Stimulated activated naive CD4-positive, alpha-beta T cell (primary cell): ENCODE measurements around the gene HS6ST2.

ENCODE experiments used
- DNase-seq, 6 experiments: peaks; one replicate each; lab custom pipeline; 2025; lab: John Stamatoyannopoulos, UW

The HS6ST2 gene

GRCh38 chrX:132673331-132673730 is 285.1 kb downstream of the HS6ST2 start:
- DNase-seq = no peak

DNA sequence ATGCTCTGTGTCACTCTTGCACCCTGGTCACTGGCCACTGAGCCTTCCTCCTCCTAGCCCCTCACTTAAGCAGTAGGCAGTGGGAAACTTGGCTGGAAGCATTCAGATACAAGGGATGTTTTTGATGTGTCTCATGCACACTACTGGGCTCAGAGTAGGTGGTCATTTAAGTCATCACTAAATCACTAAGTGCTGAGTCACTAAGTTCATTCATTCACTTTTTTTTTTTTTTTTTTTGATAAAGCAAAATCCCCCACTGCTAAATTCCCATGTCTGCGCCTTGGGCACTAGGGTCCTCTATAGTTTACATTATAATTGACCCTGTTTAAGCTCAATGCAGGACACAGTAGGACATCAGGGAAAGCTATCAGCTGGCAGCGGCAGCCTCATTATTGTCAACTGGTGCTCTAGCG is 287.2 kb downstream of the HS6ST2 start:
- DNase-seq = no peak

- no peak for DNase-seq
Measured at GRCh38 chrX:132669142-132669541, 289.3 kb downstream of the HS6ST2 start.

DNA sequence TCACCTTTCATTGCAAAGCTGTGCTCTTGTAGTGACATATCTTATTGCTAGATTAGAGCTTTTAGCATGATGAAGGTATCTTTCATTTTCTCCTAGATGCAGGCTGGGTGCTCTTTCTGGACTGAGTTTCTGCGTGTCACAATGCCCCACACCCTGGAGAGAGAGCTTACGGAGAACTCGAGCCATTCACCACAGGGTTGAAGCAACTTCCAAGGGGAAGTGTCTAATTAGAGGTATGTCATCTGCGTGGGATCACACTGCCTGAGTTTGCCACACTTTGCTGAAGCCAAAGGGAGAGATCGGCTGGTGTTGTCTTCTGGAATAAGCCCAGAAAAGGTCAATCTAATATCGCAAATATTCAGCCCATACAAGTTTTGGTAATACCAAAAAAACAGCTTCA is 290.3 kb downstream of the HS6ST2 start:
- DNase-seq = no peak

- no peak for DNase-seq
Measured at GRCh38 chrX:132665676-132666075, 292.8 kb downstream of the HS6ST2 start.

- no peak for DNase-seq
Measured at GRCh38 chrX:132664273-132664672, 294.2 kb downstream of the HS6ST2 start.

- DNase-seq = no peak
Measured at GRCh38 chrX:132662844-132663243, 295.6 kb downstream of the HS6ST2 start.

GRCh38 chrX:132657876-132658275 is 300.6 kb downstream of the HS6ST2 start:
- no peak for DNase-seq

DNA sequence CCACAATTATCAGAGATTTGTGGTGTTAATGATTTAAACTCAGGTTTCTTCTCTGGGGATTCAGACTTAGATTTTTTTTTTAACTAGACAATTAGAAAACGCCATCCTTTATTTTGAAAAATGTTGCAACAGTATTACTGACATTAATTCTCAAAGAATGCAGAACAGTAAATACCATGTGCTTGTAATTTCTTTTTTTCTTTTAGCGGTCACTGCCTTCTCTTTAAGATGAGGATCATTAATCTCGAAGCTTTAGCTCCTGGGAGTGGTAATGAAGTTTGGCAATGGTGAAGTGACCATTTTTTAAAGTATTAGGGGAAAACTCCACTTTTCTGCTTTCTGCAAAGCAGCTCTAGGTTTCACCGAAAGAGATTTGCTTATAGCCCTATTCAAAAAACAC is 305.6 kb downstream of the HS6ST2 start:
- no peak for DNase-seq

- DNase-seq = no peak
Measured at GRCh38 chrX:132651421-132652086, 306.9 kb downstream of the HS6ST2 start.

GRCh38 chrX:132648895-132649294 is 309.5 kb downstream of the HS6ST2 start:
- no peak for DNase-seq

GRCh38 chrX:132639446-132639845 is 319.0 kb downstream of the HS6ST2 start:
- no peak for DNase-seq

DNA sequence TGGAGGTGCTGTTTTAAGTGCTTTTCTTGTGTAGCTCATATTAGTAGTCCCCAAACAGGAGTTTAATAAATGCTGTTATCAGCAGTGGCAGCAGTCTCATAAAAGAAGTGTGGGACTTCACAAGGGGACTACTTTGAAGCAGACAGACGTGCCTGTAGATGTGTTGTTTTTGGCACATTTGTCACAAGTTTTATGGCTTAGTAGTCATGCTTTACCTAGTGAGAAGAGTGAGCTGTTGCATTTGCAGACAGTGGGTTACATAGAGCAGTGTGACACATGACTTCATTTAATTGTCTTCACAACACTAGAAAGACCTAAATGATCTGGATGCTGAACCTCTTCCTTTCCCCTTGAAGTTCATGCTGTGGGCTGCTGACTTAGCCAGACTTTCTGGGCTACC is 320.1 kb downstream of the HS6ST2 start:
- DNase-seq = no peak

DNA sequence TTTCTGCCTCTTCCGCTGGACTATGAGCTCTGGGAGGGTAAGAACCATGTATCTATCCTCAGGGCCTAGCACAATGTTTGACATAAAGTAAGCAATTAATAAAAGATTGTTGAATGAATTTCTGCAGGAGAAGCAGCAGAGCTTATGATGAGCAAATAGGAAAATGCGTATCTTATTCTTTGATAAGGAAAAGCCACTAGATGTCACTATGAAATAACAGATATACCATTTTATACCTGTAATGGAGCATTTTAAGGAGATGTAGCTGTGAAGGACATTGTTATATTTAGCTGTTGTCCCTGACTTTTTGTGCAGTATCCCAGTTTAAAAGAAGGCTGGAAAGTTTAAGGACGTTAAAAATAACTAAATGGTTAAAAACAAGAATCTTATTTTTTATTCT is 322.3 kb downstream of the HS6ST2 start:
- DNase-seq = no peak

DNA sequence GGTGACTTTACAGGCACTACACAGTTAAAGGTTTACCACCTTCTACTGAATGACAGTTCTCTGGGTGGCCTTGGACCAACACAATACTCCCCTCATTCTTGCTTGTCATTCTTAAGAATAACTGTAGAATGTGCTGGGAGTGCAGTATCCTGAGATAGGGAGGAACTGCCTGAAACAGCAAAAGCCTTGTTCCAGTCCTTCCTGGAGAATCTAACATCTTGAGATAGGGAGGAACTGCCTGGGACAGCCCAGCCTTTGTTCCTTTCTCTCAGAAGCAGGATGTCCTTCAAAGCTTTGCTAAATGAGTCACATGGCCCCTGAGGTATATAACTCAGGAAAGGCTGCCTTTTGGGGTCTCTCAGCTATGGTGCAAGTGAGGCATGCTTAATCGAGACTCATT is 323.9 kb downstream of the HS6ST2 start:
- DNase-seq = no peak

- peak in 3 of 6 experiments; percentile 1 to 33 (median 10) for DNase-seq
Measured at GRCh38 chrX:132631579-132632232, 326.7 kb downstream of the HS6ST2 start.

GRCh38 chrX:132624466-132624865 is 334.0 kb downstream of the HS6ST2 start:
- DNase-seq = no peak

DNA sequence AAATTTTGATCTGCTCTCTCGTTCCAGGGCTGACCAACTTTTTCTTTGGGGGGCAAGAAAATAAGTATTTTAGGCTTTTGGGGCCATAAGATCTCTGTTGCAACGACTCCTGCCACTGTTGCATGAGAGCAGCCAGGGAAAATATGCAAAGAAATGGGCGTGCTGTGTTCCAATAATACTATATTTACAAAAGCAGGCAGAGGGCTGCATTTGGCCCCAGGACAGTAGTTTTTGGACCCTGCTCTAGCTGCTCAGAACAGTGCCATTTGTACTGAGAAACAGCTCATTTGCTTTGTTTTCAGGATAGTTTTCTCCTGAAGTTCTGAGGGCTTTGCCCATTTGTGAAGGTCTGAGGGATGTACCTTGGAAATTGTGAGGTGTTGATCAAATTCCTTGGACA is 334.5 kb downstream of the HS6ST2 start:
- DNase-seq = no peak

DNA sequence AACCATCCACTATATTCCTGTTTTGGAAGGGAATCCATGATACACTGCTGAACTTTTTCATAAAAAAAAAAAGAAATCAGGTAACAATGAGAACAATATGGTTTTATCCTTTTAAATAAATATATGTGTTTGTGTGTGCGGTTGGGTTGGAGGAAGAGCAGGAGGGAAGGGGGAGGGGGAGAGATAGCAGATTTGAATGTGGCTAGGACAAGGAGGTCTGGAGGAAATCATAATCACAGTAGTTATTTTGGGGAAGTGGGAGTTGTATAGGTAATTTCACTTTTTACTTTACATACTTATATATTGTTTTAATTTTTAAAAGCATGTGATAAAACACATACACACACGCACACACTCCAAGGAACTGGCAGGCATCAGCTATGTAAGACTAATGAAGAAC is 335.1 kb downstream of the HS6ST2 start:
- no peak for DNase-seq

DNA sequence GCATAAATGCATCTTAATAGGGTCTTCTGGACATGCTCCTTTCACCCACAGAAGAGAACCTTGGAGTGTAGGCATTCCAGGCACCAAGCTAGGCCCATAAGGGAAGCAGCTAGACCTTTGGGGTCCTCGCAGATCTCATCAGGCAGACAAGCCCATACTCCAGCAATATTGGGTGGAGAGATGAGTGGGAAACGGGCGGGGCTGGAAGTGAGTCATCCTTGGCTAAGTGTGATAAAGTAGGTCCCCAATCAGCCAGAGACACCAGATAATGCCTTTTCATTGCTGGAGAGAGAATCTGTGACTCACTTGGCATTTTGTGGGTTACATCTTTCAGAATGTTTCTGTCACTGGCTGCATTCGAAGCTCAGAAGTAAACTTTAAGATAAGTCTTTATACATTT is 336.3 kb downstream of the HS6ST2 start:
- DNase-seq = no peak

GRCh38 chrX:132618810-132619209 is 339.6 kb downstream of the HS6ST2 start:
- DNase-seq = no peak

- DNase-seq = peak in 5 of 6 experiments; percentile 1 to 33 (median 12)
Measured at GRCh38 chrX:132615391-132616131, 342.9 kb downstream of the HS6ST2 start.

DNA sequence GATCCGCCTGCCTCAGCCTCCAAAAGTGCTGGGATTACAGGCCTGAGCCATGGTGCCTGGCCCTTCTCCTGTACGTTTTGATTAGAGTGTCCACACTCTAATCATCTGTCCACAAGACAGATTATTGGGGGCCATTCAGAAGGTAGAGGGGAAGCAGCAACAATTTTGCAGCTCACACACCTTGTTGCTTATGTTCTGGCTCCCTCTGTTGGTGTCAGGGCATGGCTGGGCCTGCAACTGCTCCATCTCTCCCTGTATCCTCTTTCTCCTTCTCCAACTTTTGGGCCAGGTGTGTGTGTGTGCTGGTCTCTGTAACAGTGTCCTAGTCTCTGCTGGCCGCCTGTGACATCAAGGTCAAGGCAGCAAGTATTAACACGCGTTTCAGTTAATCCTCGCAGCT is 344.1 kb downstream of the HS6ST2 start:
- no peak for DNase-seq
